Measurements from ENCODE around the gene TSPAN9.
A peak's percentile ranks its signal among the peaks of the same experiment; 100 is the strongest.

The TSPAN9 gene

DNA sequence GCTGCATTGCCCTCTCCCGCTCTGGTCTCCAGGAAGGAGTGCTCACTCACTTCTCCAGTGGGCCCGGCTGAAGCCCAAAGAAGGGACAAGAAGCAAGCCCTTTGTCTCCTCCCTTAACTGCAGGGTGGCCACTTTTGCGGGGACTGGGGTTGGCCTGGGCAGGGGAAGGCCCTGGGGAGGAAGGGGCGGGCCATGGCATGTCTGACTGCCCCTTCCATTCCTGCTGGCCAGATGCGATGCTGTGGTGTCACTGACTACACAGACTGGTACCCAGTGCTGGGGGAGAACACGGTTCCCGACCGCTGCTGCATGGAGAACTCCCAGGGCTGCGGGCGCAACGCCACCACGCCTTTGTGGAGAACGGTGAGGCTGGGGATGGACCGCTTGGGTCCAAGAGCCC, 203.8 kb downstream of the TSPAN9 start:
- no peak for DNase-seq

DNA sequence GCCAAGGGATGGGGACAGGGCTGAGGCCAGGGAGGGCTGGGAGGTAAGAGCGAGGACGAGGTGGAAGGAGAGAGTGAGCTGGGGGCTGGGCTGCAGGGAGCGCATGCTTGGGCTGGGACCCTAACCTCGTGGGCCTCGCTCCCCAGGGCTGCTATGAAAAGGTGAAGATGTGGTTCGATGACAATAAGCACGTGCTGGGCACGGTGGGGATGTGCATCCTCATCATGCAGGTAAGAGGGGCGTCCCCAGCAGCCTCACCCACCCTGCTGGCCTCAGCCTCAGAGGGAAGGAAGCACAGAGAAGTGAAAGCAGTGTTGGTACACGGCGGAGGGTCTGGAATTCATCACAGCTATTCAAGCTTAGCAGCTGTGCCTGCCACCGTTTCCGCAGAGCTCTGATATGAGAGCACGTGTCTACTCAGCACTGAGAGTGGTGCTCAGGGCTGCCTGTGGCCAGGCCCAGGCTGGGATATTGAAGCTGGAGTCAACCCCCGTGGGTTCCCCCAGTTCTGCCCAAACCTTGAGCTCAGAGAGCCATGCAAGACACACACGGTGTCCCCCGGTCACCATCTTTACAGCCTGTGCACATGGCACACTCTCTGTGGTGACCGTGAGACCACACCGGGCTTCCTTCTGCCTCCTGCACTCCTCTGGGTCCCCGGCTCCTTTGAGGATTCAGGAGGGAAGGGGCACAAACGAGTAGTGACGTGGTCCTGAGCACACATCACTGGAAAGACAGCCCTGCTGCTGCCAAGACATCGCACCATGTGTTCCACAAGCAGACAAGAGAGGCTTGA, 204.6 kb downstream of the TSPAN9 start:
- no peak for DNase-seq

DNA sequence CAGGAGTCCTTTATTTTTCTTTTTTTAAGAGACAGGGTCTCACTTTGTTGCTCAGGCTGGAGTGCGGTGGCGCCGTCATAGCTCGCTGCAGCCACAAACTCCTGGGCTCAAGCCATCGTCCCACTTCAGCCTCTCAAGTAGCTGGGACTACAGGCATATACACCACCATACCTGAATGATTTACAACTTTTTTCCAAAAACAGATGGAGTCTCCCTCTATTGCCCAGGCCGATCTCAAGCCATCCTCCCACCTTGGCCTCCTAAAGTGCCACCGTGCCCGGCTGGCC, 205.1 kb downstream of the TSPAN9 start:
- DNase-seq = no peak

DNA sequence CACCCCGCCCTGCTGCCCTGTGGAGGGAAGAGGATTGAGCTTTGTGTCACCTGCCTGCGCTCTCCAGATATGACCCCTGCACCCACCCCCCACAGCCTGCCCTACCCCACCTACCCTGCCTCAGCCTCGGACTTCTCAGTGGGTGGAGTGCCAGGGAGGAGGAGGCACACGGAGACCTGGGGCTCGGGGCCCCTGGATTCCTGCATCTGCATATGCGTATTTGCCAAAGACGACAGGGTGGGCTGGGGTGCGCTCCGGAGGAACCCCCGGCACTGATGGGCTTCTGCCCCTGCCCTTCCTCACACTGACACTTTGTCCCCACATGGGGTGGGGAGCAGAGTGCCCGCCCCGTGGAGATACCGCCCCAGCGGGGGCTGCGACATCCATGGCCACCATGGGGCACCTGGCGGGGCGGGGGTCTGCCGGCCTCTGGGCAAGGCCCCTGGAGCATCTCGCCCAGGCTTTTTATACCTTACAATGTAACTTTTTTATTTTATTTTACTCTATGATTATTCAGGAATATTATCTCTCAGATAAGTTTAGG, 206.0 kb downstream of the TSPAN9 start:
- DNase-seq = no peak

DNA sequence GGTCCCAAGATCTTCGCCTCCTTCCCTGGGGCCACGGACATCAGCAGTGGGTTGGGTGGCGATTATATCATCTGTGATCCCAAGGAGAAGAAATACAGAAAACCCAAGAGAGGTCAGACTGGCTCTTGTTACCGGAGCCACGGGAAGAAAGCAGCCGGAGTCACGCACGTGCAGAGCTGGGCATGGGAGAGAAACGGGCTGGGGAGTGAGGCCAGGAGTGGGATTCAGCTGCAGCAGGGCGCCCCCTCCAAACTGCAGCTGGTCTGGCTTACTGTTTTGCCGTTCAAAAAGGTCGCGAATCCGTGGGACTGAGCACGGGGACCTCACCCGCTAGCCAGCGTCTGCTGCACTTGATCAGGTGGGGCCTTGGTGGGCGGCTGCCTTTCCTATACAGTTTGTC, 207.2 kb downstream of the TSPAN9 start:
- no peak for DNase-seq

DNA sequence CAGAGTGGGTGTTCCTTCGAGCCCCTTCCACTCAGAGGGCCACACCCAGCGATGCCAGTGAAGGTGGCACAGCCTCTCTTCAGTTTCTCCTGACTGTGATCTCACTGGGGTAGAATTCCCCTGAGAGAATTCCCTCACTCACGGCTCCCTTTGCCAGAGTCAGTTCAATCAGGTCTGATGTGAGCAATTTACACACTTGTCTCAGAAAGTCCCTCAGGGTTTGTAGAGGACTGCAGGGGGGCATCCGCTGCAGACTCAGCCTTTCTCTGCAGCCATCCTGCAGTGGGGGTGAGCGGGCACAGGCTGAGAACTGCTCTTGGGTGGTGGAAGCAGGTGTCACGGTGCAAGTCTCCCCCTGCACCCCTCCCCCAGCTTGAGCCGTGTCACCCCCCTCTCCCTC, 208.4 kb downstream of the TSPAN9 start:
- DNase-seq = no peak

DNA sequence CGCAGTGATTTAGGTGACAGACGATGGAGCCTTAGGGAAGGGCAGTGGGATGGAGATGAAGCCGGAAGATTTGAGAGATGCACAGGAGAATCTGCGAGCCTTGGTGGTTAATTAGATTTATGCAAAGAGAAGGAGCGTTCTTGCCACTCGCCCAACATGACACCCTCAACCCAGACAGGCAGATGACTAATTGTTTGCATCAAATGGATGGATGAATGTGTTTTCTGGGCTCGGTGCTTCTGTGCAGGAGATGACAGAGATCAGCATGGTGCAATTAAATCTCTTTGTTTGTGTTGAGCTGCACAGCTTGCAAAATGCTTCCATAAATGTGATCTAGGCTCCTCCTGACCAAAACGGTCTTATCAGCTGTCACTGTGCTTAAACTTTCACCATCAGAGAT, 211.5 kb downstream of the TSPAN9 start:
- DNase-seq = no peak

DNA sequence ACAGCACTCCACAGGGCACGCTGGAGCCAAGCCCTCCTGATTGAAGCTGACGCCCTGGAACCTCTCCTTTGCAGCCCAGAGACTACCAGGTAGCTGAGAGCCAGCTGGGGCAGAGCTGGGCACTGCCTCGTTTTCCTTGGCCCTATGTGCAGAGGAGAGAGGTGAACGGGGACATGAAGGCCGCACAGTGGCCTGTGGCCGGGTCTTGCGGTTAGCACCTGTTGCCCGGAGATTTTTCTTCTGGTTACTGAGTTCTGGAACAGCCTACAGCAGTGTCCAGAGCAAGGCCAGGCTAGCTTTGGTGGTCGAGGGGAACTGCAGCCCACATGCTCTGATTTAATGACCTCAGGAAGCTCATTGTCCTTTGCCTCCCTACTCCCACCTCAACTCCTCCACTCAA, 212.5 kb downstream of the TSPAN9 start:
- no peak for DNase-seq

DNA sequence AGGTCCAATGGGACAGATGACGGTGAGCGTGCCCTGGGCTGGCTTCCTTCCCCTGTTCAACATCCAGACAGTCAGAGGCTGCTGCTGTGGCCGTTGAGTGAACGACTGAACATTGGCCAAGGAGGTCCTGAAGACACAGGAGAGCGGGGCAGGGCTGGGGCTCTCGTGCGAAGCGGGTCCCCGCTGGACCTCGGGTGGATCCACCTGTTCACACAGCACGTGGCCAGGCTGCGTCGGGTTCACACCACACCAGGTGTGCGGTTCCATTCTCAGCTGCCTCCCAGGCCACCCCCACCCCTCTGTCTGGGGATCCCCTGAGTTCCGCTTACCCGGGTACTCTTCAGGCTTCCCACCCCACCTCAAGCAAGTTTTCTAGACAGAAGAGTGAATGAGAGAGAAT, 214.8 kb downstream of the TSPAN9 start:
- DNase-seq = no peak

DNA sequence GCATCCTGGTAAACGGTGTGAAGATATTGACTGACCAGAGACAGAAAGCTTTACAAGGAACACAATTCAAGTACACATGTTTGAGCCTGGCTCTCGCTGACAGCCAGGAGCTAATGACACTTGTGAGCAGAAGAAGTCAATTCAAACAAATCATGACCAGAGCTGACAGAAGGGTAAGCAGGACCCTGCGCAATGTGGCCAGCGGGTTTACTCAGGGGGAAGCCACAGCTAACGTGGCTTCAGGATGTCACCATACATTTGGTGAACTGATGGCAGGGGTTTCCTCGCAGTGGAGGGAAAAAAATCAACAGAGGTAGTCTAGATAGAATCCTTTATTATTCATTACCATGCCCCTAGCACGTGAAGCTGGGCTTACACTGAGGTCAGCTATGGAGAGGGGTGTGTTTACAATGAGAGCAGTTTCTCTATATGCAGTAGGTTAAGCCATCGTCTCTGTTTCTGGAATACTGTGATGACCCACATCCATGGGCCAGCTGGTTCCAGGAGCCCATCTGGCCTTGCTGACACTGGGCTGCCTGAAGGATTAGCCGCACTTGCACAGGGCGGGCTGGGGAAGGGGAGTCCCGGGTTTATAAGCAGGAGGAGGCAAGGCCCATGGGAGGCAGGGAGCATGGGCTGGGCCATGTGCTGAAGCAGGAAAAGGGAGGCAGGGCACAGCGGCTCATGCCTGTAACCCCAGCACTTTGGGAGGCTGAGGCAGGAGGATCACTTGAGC, 215.7 kb downstream of the TSPAN9 start:
- no peak for DNase-seq

DNA sequence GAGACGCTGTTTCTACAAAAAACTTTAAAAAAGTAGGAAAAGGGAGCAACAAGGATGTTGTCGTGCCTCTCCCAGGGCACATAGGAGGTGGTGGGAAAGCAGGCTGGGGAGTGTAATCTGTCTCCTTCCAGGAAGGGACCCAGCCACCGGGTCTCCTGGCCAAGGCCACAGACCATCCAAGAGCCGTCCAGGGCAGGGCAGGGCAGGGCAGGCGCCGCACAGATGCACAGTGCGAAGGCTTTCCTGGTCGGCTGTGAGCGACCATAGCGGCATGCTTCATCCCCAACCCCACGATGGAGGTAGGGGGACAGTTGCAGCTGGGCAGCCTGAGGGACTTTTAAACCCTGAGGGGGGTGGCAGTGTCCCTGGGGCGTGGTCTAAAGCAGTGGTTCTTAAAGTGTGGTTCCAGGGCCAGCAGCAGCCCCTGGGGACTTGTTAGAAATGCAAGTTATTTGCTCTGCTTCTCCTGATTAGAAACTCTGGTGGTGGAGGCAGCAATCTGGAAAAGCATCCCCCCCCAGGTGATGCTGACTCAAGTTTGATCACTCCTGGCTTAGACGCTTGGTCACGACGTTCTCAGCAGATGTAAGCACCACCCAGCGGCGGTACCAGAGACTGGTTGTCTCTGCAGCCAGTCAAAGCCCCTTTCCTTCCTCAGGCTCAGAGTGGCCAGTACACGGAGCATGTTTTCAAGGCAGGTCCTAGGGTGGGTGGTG, 216.4 kb downstream of the TSPAN9 start:
- peak; percentile 49 for DNase-seq

DNA sequence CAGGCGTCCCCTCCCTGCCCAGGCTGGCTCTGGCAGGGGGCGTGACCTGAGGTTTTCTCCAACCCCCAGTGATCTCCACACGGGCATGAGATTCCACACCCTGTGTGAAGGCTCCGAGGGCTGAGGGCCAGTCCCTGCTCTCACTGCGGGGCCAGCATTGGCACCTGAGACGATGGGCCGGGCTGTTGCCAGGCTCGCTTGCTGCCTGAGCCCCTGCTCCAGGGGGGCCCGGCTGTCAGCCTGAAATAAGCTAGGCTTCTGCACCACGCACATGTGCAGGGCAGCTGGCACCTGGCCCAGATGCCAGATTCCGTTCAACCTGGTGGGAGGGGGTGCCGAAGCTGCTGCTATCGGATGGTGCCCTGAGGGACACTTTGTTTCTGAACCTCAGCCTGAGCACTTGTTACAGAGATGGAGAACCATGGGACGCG, 217.3 kb downstream of the TSPAN9 start:
- no peak for DNase-seq

DNA sequence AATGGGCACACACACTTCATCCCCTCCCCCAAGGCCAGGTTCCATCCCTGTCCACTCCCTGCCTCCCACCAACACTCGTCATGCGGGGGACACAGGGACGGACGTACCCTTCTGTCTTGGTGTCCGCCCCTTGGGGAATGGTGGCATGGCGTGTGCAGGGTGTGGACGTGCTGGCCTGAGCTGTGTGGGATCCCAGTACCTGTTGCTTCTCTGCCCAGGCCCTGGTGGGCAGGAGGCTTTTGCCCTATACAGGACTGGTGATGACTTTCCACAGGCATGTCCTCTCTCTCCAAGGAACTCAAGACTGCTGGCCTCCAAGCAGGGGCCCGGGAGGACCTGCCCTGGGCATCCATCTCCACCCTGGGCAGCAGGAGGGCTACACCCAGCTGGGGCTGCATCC, 218.0 kb downstream of the TSPAN9 start:
- no peak for DNase-seq

DNA sequence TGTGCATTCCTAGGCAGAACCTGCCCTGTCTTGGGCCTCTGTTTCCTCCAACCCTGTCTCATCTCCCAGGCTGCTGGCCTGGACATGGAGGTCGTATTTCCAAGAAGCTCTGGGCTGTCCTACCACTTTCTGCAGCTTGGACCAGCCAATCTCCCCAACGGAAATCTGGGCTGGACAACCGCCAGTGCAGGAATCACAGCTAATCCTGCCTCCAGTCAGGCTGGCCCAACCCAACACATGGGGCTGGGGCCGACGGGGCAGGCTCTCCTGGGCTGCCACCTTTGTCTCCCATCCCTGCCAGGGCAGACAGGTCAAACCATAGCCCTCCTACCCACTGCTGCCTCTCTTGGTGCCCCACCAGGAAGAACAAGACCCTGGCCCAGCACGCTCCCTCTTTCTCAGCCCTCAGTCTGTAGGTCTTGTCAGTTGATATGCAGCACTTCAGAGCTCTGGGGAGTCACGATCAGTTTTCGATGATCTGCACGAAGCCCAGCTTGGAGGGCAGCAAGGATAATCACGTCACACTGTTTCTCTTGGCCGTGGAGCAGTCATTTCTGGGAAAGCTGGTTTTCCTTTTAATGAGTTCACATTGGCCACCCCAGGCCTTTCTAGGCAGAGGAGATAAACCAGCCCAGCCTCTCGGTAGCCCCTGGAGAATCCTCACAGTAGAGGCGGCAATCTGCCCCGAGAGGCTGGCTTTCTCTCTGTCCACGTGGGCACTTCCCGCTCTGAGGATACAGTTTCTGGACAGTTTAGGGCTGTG, 218.6 kb downstream of the TSPAN9 start:
- peak; percentile 35 for DNase-seq

DNA sequence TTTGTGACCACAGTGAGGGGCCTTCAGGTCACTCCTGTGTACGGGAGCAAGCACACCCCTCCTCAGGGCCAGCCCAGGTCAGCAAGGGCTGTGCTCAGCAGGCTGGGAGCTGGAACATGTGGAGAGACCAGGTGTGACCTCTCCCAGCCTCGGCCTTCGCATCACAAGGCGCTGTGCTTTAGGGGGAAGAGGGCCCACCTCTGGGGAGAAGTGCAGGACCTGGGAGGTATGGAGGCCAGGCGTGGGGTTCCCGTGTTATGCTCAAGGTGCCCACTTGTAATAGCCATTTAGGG, 219.2 kb downstream of the TSPAN9 start:
- no peak for DNase-seq

DNA sequence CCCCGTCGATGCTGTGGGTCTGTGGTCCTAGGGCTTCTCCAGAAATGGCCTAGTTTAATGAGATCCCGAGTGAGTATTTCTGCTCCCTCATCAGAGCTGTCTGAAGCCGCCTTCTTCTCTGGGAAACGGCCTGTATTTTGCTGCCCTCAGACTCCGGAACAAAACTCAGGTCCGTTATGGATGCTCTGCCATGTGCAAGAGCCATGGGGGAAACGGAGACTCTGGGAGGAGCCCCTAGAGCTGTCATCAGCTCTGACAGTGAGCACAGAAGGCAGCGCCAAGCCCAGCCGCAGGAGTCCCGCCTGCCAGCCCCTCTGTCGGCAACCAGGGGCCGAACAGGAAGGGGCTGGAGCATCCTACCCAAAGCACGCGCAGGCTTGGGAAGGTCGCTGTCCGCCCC, 221.4 kb downstream of the TSPAN9 start:
- DNase-seq = no peak

DNA sequence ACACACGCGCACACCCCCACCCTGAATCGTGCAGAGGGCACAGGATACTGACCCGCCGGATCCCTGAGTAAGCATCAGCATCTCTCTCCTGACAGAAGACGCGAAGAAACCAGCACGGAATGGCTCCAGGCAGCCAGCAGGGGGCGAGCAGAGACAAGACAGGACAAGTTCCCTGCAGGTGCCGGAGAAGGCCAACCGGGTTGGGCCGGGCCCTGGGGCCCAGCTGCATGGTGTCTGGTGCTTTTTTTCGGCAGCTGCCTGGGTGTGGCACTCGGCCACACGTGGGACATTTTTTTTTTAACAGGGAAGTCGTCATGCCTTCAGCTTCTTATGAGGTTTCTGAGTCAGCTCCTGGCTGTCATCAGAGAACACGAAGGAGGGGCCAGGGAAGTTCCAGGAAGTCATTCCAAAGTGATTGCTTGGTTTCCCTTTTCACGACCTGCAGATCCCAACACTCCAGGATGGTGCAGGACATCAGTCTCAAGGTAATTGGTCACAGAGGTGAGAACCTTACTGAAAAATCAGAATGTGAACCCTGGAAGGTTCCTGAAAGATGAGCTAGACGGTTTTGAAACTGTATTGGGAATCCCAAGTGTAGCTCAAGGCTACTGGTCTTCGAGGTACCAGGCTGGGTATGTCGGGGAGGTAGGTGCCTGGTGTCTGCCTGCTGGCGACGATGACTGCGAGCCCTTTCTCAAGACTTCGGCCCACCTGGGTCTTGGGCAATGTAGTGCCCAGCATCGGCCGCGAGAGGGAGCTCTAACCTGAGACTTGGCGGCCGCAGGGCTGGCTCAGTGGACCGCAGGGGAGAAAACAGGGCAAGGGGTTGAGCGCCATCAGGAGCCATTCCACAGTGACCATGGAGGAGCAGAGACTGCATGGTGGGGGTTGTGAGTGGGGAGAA, 223.0 kb downstream of the TSPAN9 start:
- peak; percentile 95 for DNase-seq

DNA sequence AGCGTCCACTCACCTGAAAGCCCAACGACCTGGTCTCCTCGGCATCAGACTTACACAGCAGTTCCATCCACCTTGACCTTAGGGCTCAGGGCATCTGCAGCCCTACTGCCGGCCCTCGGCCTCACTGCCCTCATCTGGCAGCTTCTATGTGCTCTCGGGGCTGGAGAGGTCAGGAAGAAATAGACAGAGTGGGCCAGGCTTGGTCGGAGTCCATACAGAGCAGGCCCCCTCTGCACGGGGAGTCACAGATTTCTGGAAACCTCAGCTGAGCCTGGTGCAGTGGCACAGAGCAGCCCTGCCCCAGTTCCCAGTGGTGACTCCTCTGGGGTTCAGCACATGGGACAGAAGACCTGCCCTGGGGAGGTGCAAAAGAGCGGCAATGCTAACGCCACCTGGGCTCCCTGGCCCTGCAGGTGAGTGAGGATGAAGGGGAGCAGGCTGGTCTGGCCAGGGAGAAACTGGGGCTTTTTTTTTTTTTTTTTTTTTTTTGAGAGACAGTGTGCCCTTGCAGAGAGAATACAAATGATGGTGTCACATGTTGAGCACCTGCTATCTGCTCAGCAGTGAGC, 223.7 kb downstream of the TSPAN9 start:
- DNase-seq = no peak

DNA sequence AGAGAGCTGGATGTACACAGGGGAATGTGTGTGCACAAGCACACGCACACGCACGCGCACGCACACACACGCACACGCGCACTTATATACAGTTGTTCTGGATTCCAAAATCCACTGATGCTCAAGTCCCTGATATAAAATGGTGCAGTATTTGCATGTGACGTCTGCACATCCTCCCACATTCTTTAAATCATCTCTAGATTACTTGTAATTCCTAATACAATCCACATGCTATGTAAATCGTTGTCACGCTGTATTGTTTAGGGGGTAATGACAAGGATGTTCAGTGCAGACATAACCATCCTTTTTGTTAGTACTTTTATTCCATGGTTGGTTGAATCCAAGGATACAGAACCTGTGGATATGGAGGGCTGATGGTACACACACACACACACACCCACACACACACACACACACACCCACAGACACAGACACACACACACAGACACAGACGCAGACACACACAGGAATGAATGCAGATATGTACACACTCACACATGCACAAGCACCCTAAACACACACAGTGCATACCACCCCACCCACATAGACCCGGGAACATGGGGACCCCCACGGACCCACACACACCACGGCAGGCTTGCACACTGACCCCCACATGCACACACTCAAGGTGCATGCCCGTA, 225.3 kb downstream of the TSPAN9 start:
- DNase-seq = peak; percentile 69

DNA sequence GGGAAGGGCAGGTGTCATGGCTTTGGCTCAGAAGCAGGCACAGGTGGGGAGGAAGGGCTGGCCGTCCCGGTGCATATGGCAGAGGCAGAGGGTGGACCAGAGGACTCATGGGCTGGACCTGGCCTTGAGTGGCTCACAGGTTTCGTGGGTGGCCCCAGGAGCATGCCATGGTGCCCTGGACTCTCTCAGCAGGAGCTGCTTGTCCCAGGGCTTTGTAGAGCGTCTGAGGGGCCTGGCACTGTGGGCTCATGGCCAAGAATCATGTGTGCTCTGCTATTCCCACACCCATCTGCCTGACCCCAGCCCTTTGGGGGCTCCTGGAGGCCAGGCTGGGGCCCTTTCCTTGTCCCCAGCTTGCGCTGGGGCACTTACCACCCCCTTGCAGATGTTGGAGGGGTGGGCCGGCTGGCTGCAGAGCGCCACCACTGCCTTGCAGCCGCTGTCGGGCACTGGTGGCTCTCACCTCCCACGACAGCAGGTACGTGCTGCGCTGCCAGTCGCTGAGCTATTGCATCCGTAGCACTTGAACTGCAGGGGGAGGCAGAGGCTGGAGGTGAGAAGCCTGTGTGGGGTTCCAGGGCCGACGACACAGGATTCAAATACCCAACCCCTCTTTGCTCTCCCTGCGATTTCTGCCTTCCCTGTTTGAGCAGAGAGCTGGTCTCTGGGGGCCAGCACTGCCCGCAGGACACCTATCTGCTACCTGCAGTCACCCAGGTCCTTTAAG, 226.4 kb downstream of the TSPAN9 start:
- DNase-seq = no peak

Measured in fibroblast of skin of right quadriceps (primary cell).